Sigmoid colon (tissue), 7 donors: ENCODE measurements around the gene TMEM267. TPM values are rescaled to one million over a fixed set of nuclear protein-coding genes. Genes with fewer than 3 reads are reported as not detected.
"Not testable (repeated sequence)": the region's sequence is repeated elsewhere in the genome, so short reads cannot be mapped to it uniquely, and the experiment has no call there.

ENCODE experiments used
- DNase-seq: peaks from one replicate; pipeline ENCODE4 v3.0.0-alpha.2; 2019
- H3K27ac ChIP-seq, 4 donors: fragments of 200-600 bp; sonication (generic); one replicate each; pipeline ENCODE4 v1.5.1; 2016 to 2019; ENCODE audit warnings: mild to moderate bottlenecking in 1 of 4
- H3K27me3 ChIP-seq, 3 donors: fragments of 200-600 bp; sonication (generic); one replicate each; pipeline ENCODE4 v1.5.1; 2019; ENCODE audit warnings: mild to moderate bottlenecking in 1 of 3
- H3K36me3 ChIP-seq, 4 donors: fragments of 200-600 bp; sonication (generic); one replicate each; pipeline ENCODE4 v1.5.1; 2016 to 2019
- H3K4me1 ChIP-seq, 4 donors: fragments of 200-600 bp; sonication (generic); one replicate each; pipeline ENCODE4 v1.5.1; 2017 to 2019
- H3K4me3 ChIP-seq, 4 donors: fragments of 200-600 bp; sonication (generic); one replicate each; pipeline ENCODE4 v1.5.1; 2017 to 2019; ENCODE audit warnings: mild to moderate bottlenecking in 2 of 4, moderate library complexity in 1 of 4
- H3K9me3 ChIP-seq, 4 donors: fragments of 200-600 bp in 3 of 4; sonication (generic) in 3 of 4; one replicate each; pipeline versions ENCODE4 v1.5.1 to v1.6.1; 2013 to 2019
- EP300 ChIP-seq, 4 donors: sonication (generic); formaldehyde crosslinking; IDR thresholded peaks; one replicate each; pipeline ENCODE4 v1.6.1; 2017; ENCODE audit warnings: antibody characterized with exemption in 4 of 4
- POLR2A ChIP-seq, 2 donors: fragments of 450-650 bp; IDR thresholded peaks; one replicate each; pipeline ENCODE4 v1.6.1; 2016; ENCODE audit warnings: antibody characterized with exemption in 2 of 2, mild to moderate bottlenecking in 2 of 2, moderate library complexity in 2 of 2
- POLR2AphosphoS5 ChIP-seq, 4 donors: sonication (generic); formaldehyde crosslinking; IDR thresholded peaks; one replicate each; pipeline ENCODE4 v1.6.1; 2017; ENCODE audit warnings: antibody characterized with exemption in 4 of 4
- WGBS, 2 donors: extraction: QIAGEN DNeasy Blood & Tissue Kit; methylation state at CpG; one replicate each; pipeline ENCODE4 v1.1.7; 2013; 5-methylcytosine and 5-hydroxymethylcytosine counted together
- intact Hi-C: fragments of 100-400 bp; cut with DNase I; formaldehyde crosslinking; loops from one replicate; pipeline ENCODE4 v1.15.1; 2023
- polyA plus RNA-seq, 3 donors: library from polyadenylated mRNA; stranded (reverse); fragments of 200-250 nt; gene quantifications; one replicate each; pipeline ENCODE4 v1.2.3, GENCODE V29; 2013
- total RNA-seq, 4 donors: library from RNA; depleted of rRNA; stranded (reverse); fragments of >200 nt; gene quantifications; one replicate each; pipeline ENCODE4 v1.1.0, GENCODE V29; 2016
- TF ChIP-seq, protein P1 (sequence below), 4 experiments: fragments of 450-650 bp in 3 of 4; fragments of 200-600 bp in 1 of 4; IDR thresholded peaks; one replicate each; pipeline ENCODE4 v1.5.1; 2016 to 2019; ENCODE audit warnings: antibody characterized with exemption in 4 of 4, mild to moderate bottlenecking in 3 of 4, moderate library complexity in 2 of 4
- donor health status: healthy with polysubstance abuse.
- donor health status: Bipolar disorder and iron deficiency.
- donor health status: healthy.

Gene TMEM267
- total and polyA plus RNA-seq, 7 donors, result 3.2 to 15.0 (median 9.9) TPM

DNA sequence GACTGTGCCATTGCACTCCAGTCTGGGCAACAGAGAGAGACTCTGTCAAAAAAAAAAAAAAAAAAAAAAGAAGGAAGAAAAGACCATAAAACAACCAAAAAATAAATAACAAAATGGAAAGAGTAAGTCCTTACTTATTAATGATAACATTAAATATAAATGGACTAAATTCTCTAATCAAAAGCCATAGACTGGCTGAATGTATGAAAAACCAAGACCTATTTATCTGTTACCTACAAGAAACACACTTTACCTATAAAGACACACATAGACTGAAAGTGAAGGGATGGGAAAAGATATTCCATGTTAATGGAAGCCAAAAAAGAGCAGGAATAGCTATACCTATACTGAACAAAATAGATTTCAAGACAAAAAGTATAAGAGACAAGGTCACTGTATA lies 16.6 kb downstream of the TMEM267 start:
- no peak for DNase-seq
- Histone ChIP-seq H3K27ac (no peak overlapping the region), H3K9me3 (peaks cover 0 to 8% (median 3%) of the 10 kb centered on the region in 4 donors), H3K27me3 (no peaks in the 10 kb centered on the region), H3K36me3 (no peaks in the 10 kb centered on the region), H3K4me1 (no peaks in the 10 kb centered on the region), H3K4me3 (no peak overlapping the region)
- intact Hi-C loops, result no loop called here
- TF ChIP-seq, protein P1, sequence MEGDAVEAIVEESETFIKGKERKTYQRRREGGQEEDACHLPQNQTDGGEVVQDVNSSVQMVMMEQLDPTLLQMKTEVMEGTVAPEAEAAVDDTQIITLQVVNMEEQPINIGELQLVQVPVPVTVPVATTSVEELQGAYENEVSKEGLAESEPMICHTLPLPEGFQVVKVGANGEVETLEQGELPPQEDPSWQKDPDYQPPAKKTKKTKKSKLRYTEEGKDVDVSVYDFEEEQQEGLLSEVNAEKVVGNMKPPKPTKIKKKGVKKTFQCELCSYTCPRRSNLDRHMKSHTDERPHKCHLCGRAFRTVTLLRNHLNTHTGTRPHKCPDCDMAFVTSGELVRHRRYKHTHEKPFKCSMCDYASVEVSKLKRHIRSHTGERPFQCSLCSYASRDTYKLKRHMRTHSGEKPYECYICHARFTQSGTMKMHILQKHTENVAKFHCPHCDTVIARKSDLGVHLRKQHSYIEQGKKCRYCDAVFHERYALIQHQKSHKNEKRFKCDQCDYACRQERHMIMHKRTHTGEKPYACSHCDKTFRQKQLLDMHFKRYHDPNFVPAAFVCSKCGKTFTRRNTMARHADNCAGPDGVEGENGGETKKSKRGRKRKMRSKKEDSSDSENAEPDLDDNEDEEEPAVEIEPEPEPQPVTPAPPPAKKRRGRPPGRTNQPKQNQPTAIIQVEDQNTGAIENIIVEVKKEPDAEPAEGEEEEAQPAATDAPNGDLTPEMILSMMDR (IDR thresholded peaks at IDR 0.05), result no peak
- TF ChIP-seq POLR2A (IDR thresholded peaks at IDR 0.05) (no peak), POLR2AphosphoS5 (IDR thresholded peaks at IDR 0.05) (no peak), EP300 (IDR thresholded peaks at IDR 0.05) (no peak)

- 96 to 98% methylated on average over 3 of the region's 3 CpGs for WGBS, 2 donors
- H3K9me3 ChIP-seq, H3K4me3 ChIP-seq, DNase-seq, H3K36me3 ChIP-seq, H3K27ac ChIP-seq, H3K27me3 ChIP-seq, H3K4me1 ChIP-seq, intact Hi-C loops: not testable (repeated sequence)
Measured at GRCh38 chr5:43465455-43465854, 18.2 kb downstream of the TMEM267 start.

GRCh38 chr5:43461066-43461465 lies 22.6 kb downstream of the TMEM267 start:
- Histone ChIP-seq H3K4me1 (no peaks in the 10 kb centered on the region), H3K9me3 (no peaks in the 10 kb centered on the region), H3K36me3 (no peaks in the 10 kb centered on the region), H3K27ac (no peak overlapping the region), H3K27me3 (no peaks in the 10 kb centered on the region), H3K4me3 (no peak overlapping the region)
- 98 to 100% methylated on average over 1 of the region's 1 CpG for WGBS, 2 donors
- DNase-seq, result no peak
- TF ChIP-seq, protein P1 (IDR thresholded peaks at IDR 0.05), result no peak
- TF ChIP-seq EP300 (IDR thresholded peaks at IDR 0.05), result no peak
- TF ChIP-seq POLR2A (IDR thresholded peaks at IDR 0.05), result no peak
- TF ChIP-seq POLR2AphosphoS5 (IDR thresholded peaks at IDR 0.05), result no peak
- intact Hi-C loops, result no loop called here

DNA sequence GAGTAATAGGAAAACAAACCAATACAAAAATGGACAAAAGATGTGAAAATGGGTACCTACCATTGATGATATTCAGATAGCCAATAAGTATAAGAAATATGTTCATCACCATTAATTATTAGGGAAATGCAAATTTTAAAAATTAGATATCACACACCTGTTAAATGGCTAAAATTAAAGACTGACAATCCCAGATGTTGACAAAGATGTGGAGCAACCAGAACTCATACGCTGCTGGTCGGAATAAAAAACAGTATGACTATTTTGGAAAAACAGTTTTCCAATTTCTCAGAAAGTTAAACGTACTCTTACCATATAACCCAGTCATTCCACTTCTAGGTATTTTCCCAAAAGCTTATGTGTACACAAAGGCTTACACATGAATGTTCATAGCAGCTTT lies 27.1 kb downstream of the TMEM267 start:
- no peaks in the 10 kb centered on the region for H3K9me3 ChIP-seq
- no peaks in the 10 kb centered on the region for H3K36me3 ChIP-seq
- no peak overlapping the region for H3K4me3 ChIP-seq
- no peak for DNase-seq
- TF ChIP-seq, protein P1 (IDR thresholded peaks at IDR 0.05), result no peak
- TF ChIP-seq EP300 (IDR thresholded peaks at IDR 0.05) (no peak), POLR2A (IDR thresholded peaks at IDR 0.05) (no peak), POLR2AphosphoS5 (IDR thresholded peaks at IDR 0.05) (no peak)
- H3K4me1 ChIP-seq, result no peaks in the 10 kb centered on the region
- intact Hi-C loops, result no loop called here
- no peak overlapping the region for H3K27ac ChIP-seq
- 93 to 96% methylated on average over 3 of the region's 3 CpGs for WGBS, 2 donors
- no peaks in the 10 kb centered on the region for H3K27me3 ChIP-seq

DNA sequence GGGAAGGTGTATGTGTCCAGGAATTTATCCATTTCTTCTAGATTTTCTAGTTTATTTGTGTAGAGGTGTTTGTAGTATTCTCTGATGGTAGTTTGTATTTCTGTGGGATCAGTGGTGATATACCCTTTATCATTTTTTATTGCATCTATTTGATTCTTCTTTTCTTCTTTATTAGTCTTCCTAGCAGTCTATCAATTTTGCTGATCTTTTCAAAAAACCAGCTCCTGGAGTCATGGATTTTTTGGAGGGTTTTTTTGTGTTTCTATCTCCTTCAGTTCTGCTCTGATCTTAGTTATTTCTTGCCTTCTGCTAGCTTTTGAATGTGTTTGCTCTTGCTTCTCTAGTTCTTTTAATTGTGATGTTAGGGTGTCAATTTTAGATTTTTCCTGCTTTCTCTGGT lies 42.1 kb downstream of the TMEM267 start:
- H3K4me1 ChIP-seq, DNase-seq, H3K27me3 ChIP-seq, H3K9me3 ChIP-seq, intact Hi-C loops, H3K27ac ChIP-seq, H3K4me3 ChIP-seq: not testable (repeated sequence)
- peaks cover 0 to 32% (median 6%) of the 10 kb centered on the region in 4 donors for H3K36me3 ChIP-seq

GRCh38 chr5:43437062-43437660 lies 46.5 kb downstream of the TMEM267 start:
- no peak overlapping the region for H3K27ac ChIP-seq
- 89 to 96% methylated on average over 3 of the region's 3 CpGs for WGBS, 2 donors
- no peaks in the 10 kb centered on the region for H3K27me3 ChIP-seq
- peaks cover 0 to 7% (median 4%) of the 10 kb centered on the region in 4 donors for H3K4me1 ChIP-seq
- TF ChIP-seq EP300 (IDR thresholded peaks at IDR 0.05), result no peak
- TF ChIP-seq, protein P1 (IDR thresholded peaks at IDR 0.05), result no peak
- intact Hi-C loops, result no loop called here
- peaks cover 0 to 3% (median 1%) of the 10 kb centered on the region in 4 donors for H3K9me3 ChIP-seq
- DNase-seq, result no peak
- no peaks in the 10 kb centered on the region for H3K36me3 ChIP-seq
- H3K4me3 ChIP-seq, result no peak overlapping the region
